Measurements from ENCODE around the gene SEMA4D.

DNA sequence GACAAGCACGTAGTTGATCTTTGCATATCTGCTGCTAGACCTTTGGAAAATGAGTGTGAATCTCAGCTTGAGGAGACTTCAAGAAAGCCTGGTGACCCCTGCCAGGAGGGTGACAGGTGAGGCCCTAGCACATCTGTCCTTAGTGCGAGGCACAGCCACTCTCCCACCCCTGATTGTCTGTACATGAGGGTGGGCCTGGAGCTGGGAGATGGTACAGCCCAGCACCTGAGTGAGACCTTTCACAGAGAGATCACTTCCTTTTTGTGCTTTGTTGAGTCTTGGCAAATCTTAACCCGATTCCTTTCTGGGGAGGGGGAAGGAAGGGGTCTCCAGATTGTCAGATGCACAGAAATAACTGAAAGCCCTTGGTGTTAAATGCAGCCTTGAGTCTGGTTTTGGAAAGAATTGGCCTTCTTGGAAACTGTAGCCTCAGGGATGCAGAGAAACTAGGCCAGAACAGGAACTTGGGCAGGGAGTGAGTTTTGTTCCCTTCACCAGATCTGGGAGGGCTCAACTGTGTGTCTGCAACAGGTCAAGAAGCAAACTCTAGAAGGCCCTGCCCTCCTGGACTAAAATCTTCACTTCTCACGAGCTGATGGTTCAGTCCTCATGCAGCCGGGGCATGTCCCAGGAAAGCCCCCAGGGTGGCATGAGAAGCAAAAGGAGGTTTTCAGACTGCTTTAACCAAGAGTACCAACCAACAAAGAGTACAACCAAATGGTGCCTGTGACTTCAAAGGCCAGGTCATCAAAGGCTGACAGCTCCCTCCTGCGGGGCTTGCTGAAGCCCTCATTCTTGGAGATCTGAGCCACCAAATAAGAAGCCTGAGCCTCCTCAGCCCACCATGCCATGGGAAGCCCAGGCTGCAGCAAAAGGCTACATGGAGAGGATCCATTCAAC is 20.8 kb upstream of the SEMA4D start:
- TF ChIP-seq, protein P1, sequence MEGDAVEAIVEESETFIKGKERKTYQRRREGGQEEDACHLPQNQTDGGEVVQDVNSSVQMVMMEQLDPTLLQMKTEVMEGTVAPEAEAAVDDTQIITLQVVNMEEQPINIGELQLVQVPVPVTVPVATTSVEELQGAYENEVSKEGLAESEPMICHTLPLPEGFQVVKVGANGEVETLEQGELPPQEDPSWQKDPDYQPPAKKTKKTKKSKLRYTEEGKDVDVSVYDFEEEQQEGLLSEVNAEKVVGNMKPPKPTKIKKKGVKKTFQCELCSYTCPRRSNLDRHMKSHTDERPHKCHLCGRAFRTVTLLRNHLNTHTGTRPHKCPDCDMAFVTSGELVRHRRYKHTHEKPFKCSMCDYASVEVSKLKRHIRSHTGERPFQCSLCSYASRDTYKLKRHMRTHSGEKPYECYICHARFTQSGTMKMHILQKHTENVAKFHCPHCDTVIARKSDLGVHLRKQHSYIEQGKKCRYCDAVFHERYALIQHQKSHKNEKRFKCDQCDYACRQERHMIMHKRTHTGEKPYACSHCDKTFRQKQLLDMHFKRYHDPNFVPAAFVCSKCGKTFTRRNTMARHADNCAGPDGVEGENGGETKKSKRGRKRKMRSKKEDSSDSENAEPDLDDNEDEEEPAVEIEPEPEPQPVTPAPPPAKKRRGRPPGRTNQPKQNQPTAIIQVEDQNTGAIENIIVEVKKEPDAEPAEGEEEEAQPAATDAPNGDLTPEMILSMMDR (IDR thresholded peaks at IDR 0.05), result no peak
- no peak for TF ChIP-seq POLR2A (IDR thresholded peaks at IDR 0.05)
